ENCODE results near the gene LITAF. TPM values are rescaled to one million over a fixed set of nuclear protein-coding genes. Genes with fewer than 3 reads are reported as not detected.
A peak's percentile ranks its signal among the peaks of the same experiment; 100 is the strongest.

Gene LITAF
- total RNA-seq, 1 donor from 2014 or later: 124 TPM

GRCh38 chr16:11630046-11630767 is 43.5 kb upstream of the LITAF start:
- DNase-seq (no peak), ATAC-seq (ENCODE audit: low read depth) (no peak)
- intact Hi-C loops (cut with micrococcal nuclease): no loop called here
- ChIA-PET POLR2A (interaction anchor here (0.7 to 1.5 kb wide), 4 partner anchors 39 to 109 kb away, joined by 3 to 8 read pairs (median 4); partner anchors contain the start of gene LITAF), CTCF (interaction anchor here (0.5 to 1.2 kb wide), 3 partner anchors 85 to 98 kb away, joined by 3 read pairs; no protein-coding TSS in a partner anchor)
- no peaks in the 10 kb centered on the region for H3K9me3 Mint-ChIP-seq
- no peak overlapping the region for H3K27ac Mint-ChIP-seq
- H3K4me1 Mint-ChIP-seq: peaks cover 44% of the 10 kb centered on the region
- no peaks in the 10 kb centered on the region for H3K36me3 Mint-ChIP-seq (ENCODE audit: low read depth)
- H3K27me3 Mint-ChIP-seq: no peaks in the 10 kb centered on the region
- no peak for TF ChIP-seq CTCF (IDR thresholded peaks at IDR 0.05)
- H3K4me3 Mint-ChIP-seq: no peak overlapping the region

- peak; percentile 70 for ATAC-seq (ENCODE audit: low read depth)
- POLR2A ChIA-PET: interaction anchor here (0.6 to 1.2 kb wide), 4 partner anchors 15 to 329 kb away, joined by 3 to 12 read pairs (median 6); partner anchors contain the start of gene LITAF
- Mint-ChIP-seq H3K27me3 (no peaks in the 10 kb centered on the region), H3K9me3 (no peaks in the 10 kb centered on the region), H3K36me3 (ENCODE audit: low read depth) (no peaks in the 10 kb centered on the region), H3K4me3 (peak overlapping the region; percentile 50), H3K27ac (peak overlapping the region; percentile 59), H3K4me1 (peaks cover 48% of the 10 kb centered on the region)
- intact Hi-C loops (cut with micrococcal nuclease): loop anchor here (2.0 kb wide), 1 partner anchor 17 kb away; no protein-coding TSS in a partner anchor
- CTCF ChIA-PET: interaction anchor here (0.5 to 1.2 kb wide), 3 partner anchors 13 to 97 kb away, joined by 3 to 4 read pairs (median 3); no protein-coding TSS in a partner anchor
- DNase-seq: no peak
- no peak for TF ChIP-seq CTCF (IDR thresholded peaks at IDR 0.05)
Observed at GRCh38 chr16:11629071-11630030, 42.6 kb upstream of the LITAF start.

GRCh38 chr16:11627822-11628457 is 41.2 kb upstream of the LITAF start:
- TF ChIP-seq CTCF (IDR thresholded peaks at IDR 0.05): no peak
- H3K27ac Mint-ChIP-seq: no peak overlapping the region
- DNase-seq (no peak), ATAC-seq (ENCODE audit: low read depth) (no peak)
- CTCF ChIA-PET: no interaction called here
- no peak overlapping the region for H3K4me3 Mint-ChIP-seq
- no peaks in the 10 kb centered on the region for H3K27me3 Mint-ChIP-seq
- POLR2A ChIA-PET: interaction anchor here (0.6 kb wide), 1 partner anchor 9 kb away, joined by 4 read pairs; no protein-coding TSS in a partner anchor
- no peaks in the 10 kb centered on the region for H3K9me3 Mint-ChIP-seq
- no peaks in the 10 kb centered on the region for H3K36me3 Mint-ChIP-seq (ENCODE audit: low read depth)
- peaks cover 49% of the 10 kb centered on the region for H3K4me1 Mint-ChIP-seq
- intact Hi-C loops (cut with micrococcal nuclease): loop anchor here (2.0 kb wide), 1 partner anchor 15 kb away; no protein-coding TSS in a partner anchor

- Mint-ChIP-seq H3K27ac (no peak overlapping the region), H3K27me3 (no peaks in the 10 kb centered on the region), H3K4me1 (peaks cover 53% of the 10 kb centered on the region), H3K36me3 (ENCODE audit: low read depth) (no peaks in the 10 kb centered on the region), H3K9me3 (no peaks in the 10 kb centered on the region), H3K4me3 (no peak overlapping the region)
- ATAC-seq (ENCODE audit: low read depth) (no peak), DNase-seq (no peak)
- POLR2A ChIA-PET: interaction anchor here (0.6 kb wide), 2 partner anchors 8 to 11 kb away, joined by 4 read pairs; no protein-coding TSS in a partner anchor
- CTCF ChIA-PET: no interaction called here
- no peak for TF ChIP-seq CTCF (IDR thresholded peaks at IDR 0.05)
- intact Hi-C loops (cut with micrococcal nuclease): no loop called here
Observed at GRCh38 chr16:11627292-11627663, 40.6 kb upstream of the LITAF start.

Measured in activated B cell treated with CpG ODN at 0.5 μM for 24 hours (primary cell).